ENCODE results near the gene L3MBTL3. TPM values are rescaled to one million over a fixed set of nuclear protein-coding genes. Genes with fewer than 3 reads are reported as not detected.

L3MBTL3 gene
- polyA plus RNA-seq (2011; rRNA removed) (17.0 and 23.2 TPM in 2 replicates), polyA minus RNA-seq (2011; rRNA and poly(A)+ RNA removed) (8.6 and 9.3 TPM in 2 replicates)

- ChIA-PET POLR2A (interaction anchor here (0.8 kb wide), 1 partner anchor 26 kb away, joined by 3 read pairs; no protein-coding TSS in a partner anchor), CTCF (interaction anchor here (1.1 kb wide), 1 partner anchor 125 kb away, joined by 3 read pairs; no protein-coding TSS in a partner anchor)
- DNase-seq (ENCODE audit: low read depth, low spot score): peak; percentile 44
- Histone ChIP-seq H3K9me3 (ENCODE audit: control insufficient read depth, insufficient read depth, low read length) (no peaks in the 10 kb centered on the region; the same call in 1 of the 2 replicates), H3K27ac (ENCODE audit: low read depth, low read length) (peak within 1 kb of the TSS; percentile 76), H3K27me3 (ENCODE audit: control insufficient read depth, insufficient read depth, low read length) (no peaks in the 10 kb centered on the region), H3K4me3 (ENCODE audit: low read depth, low read length) (peak within 1 kb of the TSS; percentile 84)
- TF ChIP-seq CTCF (IDR thresholded peaks at IDR 0.05; ENCODE audit: low read depth, low read length): no peak
Measured at GRCh38 chr6:130018292-130018743, at the start of gene L3MBTL3. L3MBTL3 (plus strand) TSS chr6:130018581; CDS start chr6:130042700, 24,119 bp downstream.

- peaks cover 6% of the 10 kb centered on the region for H3K27me3 ChIP-seq (ENCODE audit: control insufficient read depth, insufficient read depth, low read length)
- no peak for DNase-seq (ENCODE audit: low read depth, low spot score)
- CTCF ChIA-PET: no interaction called here
- no peak overlapping the region for H3K4me3 ChIP-seq (ENCODE audit: low read depth, low read length)
- H3K9me3 ChIP-seq (ENCODE audit: control insufficient read depth, insufficient read depth, low read length): no peaks in the 10 kb centered on the region; the same call in 1 of the 2 replicates
- POLR2A ChIA-PET: no interaction called here
- no peak for TF ChIP-seq CTCF (IDR thresholded peaks at IDR 0.05; ENCODE audit: low read depth, low read length)
- no peak overlapping the region for H3K27ac ChIP-seq (ENCODE audit: low read depth, low read length)
Measured at GRCh38 chr6:129969064-129969463, 49.3 kb upstream of the L3MBTL3 start.

- H3K4me3 ChIP-seq (ENCODE audit: low read depth, low read length): no peak overlapping the region
- TF ChIP-seq CTCF (IDR thresholded peaks at IDR 0.05; ENCODE audit: low read depth, low read length): no peak
- DNase-seq (ENCODE audit: low read depth, low spot score): no peak
- peaks cover 7% of the 10 kb centered on the region; the same call in 1 of the 2 replicates for H3K9me3 ChIP-seq (ENCODE audit: control insufficient read depth, insufficient read depth, low read length)
- no peak overlapping the region for H3K27ac ChIP-seq (ENCODE audit: low read depth, low read length)
- peaks cover 2% of the 10 kb centered on the region for H3K27me3 ChIP-seq (ENCODE audit: control insufficient read depth, insufficient read depth, low read length)
- POLR2A ChIA-PET: no interaction called here
- CTCF ChIA-PET: no interaction called here
Measured at GRCh38 chr6:129976110-129976509, 42.3 kb upstream of the L3MBTL3 start.

DNA sequence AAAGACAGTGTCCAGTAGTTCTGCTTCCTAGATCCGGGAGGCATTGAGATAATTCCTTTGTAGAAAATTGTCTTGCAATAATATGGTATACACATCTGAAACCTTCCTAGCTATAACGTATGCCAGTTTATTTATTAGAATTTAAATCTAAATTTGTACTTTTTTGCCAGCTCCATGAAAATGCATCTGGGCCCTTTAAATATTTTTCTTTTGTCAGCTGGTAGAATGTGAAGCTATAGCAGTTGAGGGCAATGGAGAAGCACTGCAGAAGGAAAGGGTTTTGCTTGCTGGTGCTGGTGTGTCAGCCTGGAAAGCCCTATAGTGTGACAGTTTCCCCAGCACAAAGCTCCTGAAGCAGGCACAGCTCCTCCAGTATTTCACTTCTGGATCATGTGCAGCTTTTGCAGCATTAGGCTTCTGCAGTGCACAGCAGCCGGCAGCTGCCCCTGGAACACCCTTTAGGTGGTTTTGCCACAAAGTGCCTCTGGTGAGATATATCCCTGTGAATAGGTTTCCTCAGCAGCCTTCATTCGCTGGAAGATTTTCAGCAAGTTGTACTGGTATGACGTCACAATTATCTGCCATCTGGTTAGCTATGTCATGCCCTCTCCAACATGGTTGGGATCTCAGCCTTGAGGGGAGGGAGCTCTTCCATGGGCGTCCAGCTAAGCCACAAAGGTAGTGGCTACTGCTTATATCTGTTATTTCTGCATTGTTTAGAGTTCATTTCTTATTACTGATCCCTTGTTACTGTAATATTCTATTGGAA, 40.0 kb upstream of the L3MBTL3 start:
- Histone ChIP-seq H3K27ac (ENCODE audit: low read depth, low read length) (no peak overlapping the region), H3K27me3 (ENCODE audit: control insufficient read depth, insufficient read depth, low read length) (no peaks in the 10 kb centered on the region), H3K9me3 (ENCODE audit: control insufficient read depth, insufficient read depth, low read length) (peaks cover 7% of the 10 kb centered on the region; the same call in 1 of the 2 replicates), H3K4me3 (ENCODE audit: low read depth, low read length) (no peak overlapping the region)
- no peak for DNase-seq (ENCODE audit: low read depth, low spot score)
- TF ChIP-seq CTCF (IDR thresholded peaks at IDR 0.05; ENCODE audit: low read depth, low read length): no peak
- ChIA-PET CTCF (no interaction called here), POLR2A (no interaction called here)

- no peak for TF ChIP-seq CTCF (IDR thresholded peaks at IDR 0.05; ENCODE audit: low read depth, low read length)
- DNase-seq (ENCODE audit: low read depth, low spot score): no peak
- no peaks in the 10 kb centered on the region for H3K27me3 ChIP-seq (ENCODE audit: control insufficient read depth, insufficient read depth, low read length)
- H3K4me3 ChIP-seq (ENCODE audit: low read depth, low read length): no peak overlapping the region
- no peak overlapping the region for H3K27ac ChIP-seq (ENCODE audit: low read depth, low read length)
- peaks cover 7% of the 10 kb centered on the region; the same call in 1 of the 2 replicates for H3K9me3 ChIP-seq (ENCODE audit: control insufficient read depth, insufficient read depth, low read length)
- ChIA-PET CTCF (interaction anchor here (1.0 to 2.7 kb wide), 8 partner anchors 10 to 482 kb away, joined by 3 to 16 read pairs (median 6); no protein-coding TSS in a partner anchor), POLR2A (no interaction called here)
Measured at GRCh38 chr6:129980821-129981220, 37.6 kb upstream of the L3MBTL3 start.

Data from AG04450 (cell line).